Thyroid gland (tissue), 4 donors: ENCODE results near the gene LRRFIP2.

Experiments
- POLR2A ChIP-seq, 2 donors: fragments of 450-650 bp; IDR thresholded peaks; one replicate each; pipeline ENCODE4 v1.6.1; 2017; ENCODE audit warnings: antibody characterized with exemption in 2 of 2, mild to moderate bottlenecking in 2 of 2, moderate library complexity in 1 of 2
- TF ChIP-seq, protein P1 (sequence below), 6 experiments: fragments of 200-600 bp in 3 of 6; fragments of 450-650 bp in 3 of 6; sonication (generic) in 3 of 6; IDR thresholded peaks; one replicate each; pipeline ENCODE4 v1.5.1; 2016 to 2019; ENCODE audit warnings: antibody characterized with exemption in 6 of 6, mild to moderate bottlenecking in 2 of 6, inconsistent platforms in 1 of 6, moderate library complexity in 1 of 6

DNA sequence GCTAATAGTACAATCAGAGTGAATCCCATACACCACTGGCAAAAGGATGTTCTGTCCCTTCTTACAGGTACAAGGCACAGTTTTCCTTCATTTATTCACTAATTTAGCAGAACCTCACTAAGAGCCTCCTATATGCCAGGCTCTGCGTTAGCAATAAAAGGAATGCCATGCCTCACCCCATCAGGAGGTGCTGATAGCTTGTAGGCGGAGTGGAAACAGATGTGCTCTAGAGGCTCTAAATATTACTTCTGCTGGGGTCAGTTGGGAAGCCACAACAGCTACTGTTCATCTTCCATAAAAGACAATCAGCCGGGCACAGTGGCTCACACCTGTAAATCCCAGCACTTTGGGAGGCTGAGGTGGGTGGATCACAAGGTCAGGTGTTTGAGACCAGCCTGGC is 156.7 kb downstream of the LRRFIP2 start:
- TF ChIP-seq, protein P1, sequence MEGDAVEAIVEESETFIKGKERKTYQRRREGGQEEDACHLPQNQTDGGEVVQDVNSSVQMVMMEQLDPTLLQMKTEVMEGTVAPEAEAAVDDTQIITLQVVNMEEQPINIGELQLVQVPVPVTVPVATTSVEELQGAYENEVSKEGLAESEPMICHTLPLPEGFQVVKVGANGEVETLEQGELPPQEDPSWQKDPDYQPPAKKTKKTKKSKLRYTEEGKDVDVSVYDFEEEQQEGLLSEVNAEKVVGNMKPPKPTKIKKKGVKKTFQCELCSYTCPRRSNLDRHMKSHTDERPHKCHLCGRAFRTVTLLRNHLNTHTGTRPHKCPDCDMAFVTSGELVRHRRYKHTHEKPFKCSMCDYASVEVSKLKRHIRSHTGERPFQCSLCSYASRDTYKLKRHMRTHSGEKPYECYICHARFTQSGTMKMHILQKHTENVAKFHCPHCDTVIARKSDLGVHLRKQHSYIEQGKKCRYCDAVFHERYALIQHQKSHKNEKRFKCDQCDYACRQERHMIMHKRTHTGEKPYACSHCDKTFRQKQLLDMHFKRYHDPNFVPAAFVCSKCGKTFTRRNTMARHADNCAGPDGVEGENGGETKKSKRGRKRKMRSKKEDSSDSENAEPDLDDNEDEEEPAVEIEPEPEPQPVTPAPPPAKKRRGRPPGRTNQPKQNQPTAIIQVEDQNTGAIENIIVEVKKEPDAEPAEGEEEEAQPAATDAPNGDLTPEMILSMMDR (IDR thresholded peaks at IDR 0.05), result no peak
- TF ChIP-seq POLR2A (IDR thresholded peaks at IDR 0.05), result no peak
